Measurements from ENCODE around the gene KANSL1. TPM values are rescaled to one million over a fixed set of nuclear protein-coding genes. Genes with fewer than 3 reads are reported as not detected.
"Not testable (repeated sequence)": the region's sequence is repeated elsewhere in the genome, so short reads cannot be mapped to it uniquely, and the experiment has no call there.

KANSL1 gene, protein sequence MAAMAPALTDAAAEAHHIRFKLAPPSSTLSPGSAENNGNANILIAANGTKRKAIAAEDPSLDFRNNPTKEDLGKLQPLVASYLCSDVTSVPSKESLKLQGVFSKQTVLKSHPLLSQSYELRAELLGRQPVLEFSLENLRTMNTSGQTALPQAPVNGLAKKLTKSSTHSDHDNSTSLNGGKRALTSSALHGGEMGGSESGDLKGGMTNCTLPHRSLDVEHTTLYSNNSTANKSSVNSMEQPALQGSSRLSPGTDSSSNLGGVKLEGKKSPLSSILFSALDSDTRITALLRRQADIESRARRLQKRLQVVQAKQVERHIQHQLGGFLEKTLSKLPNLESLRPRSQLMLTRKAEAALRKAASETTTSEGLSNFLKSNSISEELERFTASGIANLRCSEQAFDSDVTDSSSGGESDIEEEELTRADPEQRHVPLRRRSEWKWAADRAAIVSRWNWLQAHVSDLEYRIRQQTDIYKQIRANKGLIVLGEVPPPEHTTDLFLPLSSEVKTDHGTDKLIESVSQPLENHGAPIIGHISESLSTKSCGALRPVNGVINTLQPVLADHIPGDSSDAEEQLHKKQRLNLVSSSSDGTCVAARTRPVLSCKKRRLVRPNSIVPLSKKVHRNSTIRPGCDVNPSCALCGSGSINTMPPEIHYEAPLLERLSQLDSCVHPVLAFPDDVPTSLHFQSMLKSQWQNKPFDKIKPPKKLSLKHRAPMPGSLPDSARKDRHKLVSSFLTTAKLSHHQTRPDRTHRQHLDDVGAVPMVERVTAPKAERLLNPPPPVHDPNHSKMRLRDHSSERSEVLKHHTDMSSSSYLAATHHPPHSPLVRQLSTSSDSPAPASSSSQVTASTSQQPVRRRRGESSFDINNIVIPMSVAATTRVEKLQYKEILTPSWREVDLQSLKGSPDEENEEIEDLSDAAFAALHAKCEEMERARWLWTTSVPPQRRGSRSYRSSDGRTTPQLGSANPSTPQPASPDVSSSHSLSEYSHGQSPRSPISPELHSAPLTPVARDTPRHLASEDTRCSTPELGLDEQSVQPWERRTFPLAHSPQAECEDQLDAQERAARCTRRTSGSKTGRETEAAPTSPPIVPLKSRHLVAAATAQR (N-terminal part only)
- total RNA-seq, result 56.2 and 64.5 TPM in 2 replicates

DNA sequence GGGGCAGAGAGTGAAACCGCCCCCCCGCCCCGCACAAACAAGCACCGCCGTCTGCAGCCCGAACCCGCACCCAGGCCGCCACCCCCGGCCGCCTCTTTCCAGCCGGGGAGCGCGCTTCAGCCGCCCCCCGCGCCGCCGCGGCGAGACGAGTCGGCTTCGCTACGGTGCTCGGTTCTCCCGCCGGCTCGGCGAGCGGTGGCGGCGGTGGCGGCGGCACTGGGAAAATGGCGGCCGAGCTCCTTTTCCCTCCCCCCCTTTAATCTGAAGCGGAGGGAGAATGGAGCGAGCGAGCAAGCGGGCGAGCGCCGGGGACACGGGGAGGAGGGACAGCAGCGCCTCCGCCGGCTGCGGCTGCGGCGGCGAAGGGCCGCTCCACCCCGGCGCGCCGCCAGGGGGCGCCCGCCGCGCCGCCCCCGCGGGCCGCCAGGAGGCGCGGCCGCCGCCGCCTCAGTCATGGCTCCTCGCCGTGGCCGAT lies at the start of gene KANSL1:
KANSL1 (minus strand) TSS at position 279 of the 475 bp plus-strand sequence. CDS start 21,286 bp downstream, outside the sequence.
- Histone ChIP-seq H3K4me3 (ENCODE audit: low read depth, low read length) (peak within 1 kb of the TSS; percentile 87), H3K36me3 (ENCODE audit: control insufficient read depth, insufficient read depth, low read length) (no peaks in the 10 kb centered on the region), H3K27me3 (ENCODE audit: control insufficient read depth, insufficient read depth, low read length) (no peaks in the 10 kb centered on the region)
- TF ChIP-seq, protein P1, sequence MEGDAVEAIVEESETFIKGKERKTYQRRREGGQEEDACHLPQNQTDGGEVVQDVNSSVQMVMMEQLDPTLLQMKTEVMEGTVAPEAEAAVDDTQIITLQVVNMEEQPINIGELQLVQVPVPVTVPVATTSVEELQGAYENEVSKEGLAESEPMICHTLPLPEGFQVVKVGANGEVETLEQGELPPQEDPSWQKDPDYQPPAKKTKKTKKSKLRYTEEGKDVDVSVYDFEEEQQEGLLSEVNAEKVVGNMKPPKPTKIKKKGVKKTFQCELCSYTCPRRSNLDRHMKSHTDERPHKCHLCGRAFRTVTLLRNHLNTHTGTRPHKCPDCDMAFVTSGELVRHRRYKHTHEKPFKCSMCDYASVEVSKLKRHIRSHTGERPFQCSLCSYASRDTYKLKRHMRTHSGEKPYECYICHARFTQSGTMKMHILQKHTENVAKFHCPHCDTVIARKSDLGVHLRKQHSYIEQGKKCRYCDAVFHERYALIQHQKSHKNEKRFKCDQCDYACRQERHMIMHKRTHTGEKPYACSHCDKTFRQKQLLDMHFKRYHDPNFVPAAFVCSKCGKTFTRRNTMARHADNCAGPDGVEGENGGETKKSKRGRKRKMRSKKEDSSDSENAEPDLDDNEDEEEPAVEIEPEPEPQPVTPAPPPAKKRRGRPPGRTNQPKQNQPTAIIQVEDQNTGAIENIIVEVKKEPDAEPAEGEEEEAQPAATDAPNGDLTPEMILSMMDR (IDR thresholded peaks at IDR 0.05; ENCODE audit: insufficient read depth, low read length, poor library complexity, severe bottlenecking), result peak; percentile 26
- DNase-seq (ENCODE audit: low read depth), result no peak

DNA sequence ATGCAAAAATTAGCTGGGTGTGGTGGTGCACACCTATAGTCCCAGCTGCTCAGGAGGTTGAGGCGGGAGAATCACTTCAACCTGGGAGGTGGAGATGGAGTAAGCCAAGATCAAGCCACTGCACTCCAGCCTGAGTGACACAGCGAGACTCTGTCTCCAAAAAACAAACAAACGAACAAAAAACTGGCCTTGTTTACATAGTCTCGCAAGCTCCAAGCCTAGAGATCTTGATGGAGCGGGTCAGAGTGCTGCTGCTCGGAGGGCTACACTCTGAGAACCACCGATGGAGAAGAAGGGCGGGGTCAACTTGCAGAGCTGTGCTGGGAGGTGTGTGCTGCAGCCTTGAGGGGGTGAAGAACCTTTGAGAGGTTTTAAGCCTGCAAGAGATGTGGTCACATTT lies 38.1 kb upstream of the KANSL1 start:
- H3K4me3 ChIP-seq (ENCODE audit: low read depth, low read length); H3K36me3 ChIP-seq (ENCODE audit: control insufficient read depth, insufficient read depth, low read length); DNase-seq (ENCODE audit: low read depth); H3K27me3 ChIP-seq (ENCODE audit: control insufficient read depth, insufficient read depth, low read length): not testable (repeated sequence)

DNA sequence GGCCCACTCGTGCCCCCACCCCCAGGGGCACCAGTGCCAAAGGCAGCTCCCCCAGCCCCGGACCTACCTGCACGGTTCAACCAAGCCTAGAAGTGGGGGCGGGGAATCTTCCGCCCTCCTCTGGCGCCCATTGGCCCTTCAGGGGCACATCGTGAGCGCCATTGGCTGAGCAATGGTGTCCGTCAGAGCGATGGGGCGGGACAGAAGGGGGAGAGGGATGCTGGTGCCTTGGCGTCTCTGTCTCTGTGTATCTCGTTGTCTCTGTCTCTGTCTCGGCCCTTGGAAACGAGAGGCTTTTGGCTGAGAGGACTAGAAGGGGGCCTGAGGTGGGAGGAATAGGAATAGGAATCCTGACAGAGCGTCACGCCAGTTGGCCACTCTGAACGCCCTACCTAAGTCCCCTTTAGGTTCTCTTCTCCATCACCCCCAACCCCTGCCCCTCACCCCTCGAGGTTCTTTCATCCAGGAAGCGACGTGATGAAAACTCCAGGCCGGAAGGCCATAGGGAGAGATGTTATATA lies 32.1 kb upstream of the KANSL1 start:
- peak overlapping the region; percentile 43 for H3K4me3 ChIP-seq (ENCODE audit: low read depth, low read length)
- DNase-seq (ENCODE audit: low read depth), result peak; percentile 47
- H3K27me3 ChIP-seq (ENCODE audit: control insufficient read depth, insufficient read depth, low read length); H3K36me3 ChIP-seq (ENCODE audit: control insufficient read depth, insufficient read depth, low read length): not testable (repeated sequence)

DNA sequence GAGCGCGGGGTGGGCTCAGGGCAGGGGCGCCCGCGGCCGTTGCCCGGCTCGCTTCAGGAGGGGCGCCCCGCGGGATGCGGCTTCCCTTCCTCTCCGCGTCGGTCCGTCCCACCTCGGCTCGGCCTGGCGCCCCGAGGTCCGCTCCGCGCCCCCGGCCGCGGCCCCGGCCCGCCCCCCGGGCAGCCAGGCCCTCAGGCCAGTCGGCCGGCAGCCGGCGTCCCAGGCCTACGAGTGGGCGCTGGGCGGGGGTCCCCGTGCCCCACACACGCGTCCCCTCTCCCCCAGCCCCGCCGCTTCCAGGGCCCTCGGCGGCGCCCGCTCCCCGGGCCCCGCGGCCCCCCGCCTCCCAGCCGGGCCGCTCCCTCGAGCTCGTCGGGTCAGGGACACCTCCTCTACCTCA lies 31.6 kb upstream of the KANSL1 start:
- DNase-seq (ENCODE audit: low read depth); H3K36me3 ChIP-seq (ENCODE audit: control insufficient read depth, insufficient read depth, low read length); H3K27me3 ChIP-seq (ENCODE audit: control insufficient read depth, insufficient read depth, low read length): not testable (repeated sequence)
- peak overlapping the region; percentile 43 for H3K4me3 ChIP-seq (ENCODE audit: low read depth, low read length)

DNA sequence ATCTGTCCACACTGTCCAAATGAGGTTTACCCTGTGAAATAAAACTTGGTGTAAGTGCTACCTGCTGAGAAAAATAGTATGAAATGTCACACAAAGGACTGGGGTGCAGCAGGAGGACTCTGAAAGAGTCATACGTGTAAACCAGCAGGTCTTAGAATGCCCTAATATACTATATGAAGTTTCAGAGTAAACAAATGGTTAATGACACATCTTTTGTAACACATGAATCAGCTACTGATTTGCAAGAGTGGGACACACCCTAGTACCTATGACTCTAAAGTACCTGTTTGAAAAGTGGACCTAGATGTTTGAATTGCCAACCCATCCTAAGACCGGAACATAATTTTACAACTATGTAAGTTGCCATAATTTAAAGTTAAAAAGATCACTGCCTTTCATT lies 29.8 kb upstream of the KANSL1 start:
- H3K4me3 ChIP-seq (ENCODE audit: low read depth, low read length); H3K27me3 ChIP-seq (ENCODE audit: control insufficient read depth, insufficient read depth, low read length); H3K36me3 ChIP-seq (ENCODE audit: control insufficient read depth, insufficient read depth, low read length); DNase-seq (ENCODE audit: low read depth): not testable (repeated sequence)

DNA sequence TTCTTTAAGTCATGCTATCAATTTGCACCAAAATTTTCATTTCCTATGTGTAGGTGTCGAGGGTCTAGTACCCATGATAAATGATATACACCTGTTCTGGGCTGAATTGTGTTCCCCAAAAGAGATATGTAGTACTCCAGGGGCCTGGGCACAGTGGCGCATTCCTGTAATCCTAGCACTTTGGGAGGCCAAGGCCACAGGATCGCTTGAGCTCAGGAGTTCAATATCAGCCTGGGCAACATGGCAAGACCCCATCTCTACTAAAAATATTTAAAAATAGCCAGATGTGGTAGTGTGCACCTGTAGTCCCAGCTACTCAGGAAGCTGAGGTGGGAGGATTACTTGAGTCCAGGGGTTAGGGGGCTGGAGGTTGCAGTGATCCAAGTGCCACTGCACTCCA lies 23.5 kb upstream of the KANSL1 start:
- TF ChIP-seq, protein P1 (IDR thresholded peaks at IDR 0.05; ENCODE audit: insufficient read depth, low read length, poor library complexity, severe bottlenecking), result no peak
- no peak for DNase-seq (ENCODE audit: low read depth)
- Histone ChIP-seq H3K27me3 (ENCODE audit: control insufficient read depth, insufficient read depth, low read length) (no peaks in the 10 kb centered on the region), H3K36me3 (ENCODE audit: control insufficient read depth, insufficient read depth, low read length) (no peaks in the 10 kb centered on the region), H3K4me3 (ENCODE audit: low read depth, low read length) (no peak overlapping the region)

DNA sequence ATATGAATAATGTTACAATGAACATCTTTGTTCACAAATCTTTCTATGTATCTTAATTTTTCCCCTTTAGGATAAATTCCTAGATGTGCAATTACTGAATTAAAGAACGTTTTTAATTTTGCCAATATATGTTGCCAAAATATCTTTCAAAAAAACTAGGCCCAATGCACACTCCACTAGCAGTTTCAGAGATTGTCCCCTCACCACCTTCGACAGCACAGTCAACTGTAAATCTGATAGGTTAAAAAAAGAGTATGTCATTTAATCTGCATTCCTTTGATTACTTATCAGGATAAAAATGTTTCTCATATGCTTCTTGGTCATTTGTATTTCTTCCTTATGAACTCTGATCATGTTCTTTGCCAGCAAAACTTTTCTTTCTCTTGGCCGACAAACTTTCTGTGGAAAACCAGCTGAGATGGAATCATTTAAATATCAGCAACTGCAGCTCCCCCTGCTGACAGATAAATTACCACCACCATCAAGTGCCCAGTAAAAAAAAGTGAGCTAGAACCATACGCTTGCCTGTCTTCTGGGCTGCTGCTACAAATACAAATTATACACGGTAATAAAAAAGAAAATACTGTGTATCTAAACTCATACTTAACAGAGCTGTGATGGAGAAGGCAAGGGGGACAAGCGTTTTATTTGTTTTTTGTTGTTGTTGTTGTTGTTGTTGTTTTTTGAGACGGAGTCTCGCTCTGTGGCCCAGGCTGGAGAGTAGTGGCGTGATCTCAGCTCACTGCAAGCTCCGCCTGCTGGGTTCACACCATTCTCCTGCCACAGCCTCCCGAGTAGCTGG lies 19.6 kb upstream of the KANSL1 start:
- TF ChIP-seq, protein P1 (IDR thresholded peaks at IDR 0.05; ENCODE audit: insufficient read depth, low read length, poor library complexity, severe bottlenecking), result peak; percentile 68
- DNase-seq (ENCODE audit: low read depth), result no peak
- H3K27me3 ChIP-seq (ENCODE audit: control insufficient read depth, insufficient read depth, low read length), result no peaks in the 10 kb centered on the region
- H3K4me3 ChIP-seq (ENCODE audit: low read depth, low read length), result no peak overlapping the region
- H3K36me3 ChIP-seq (ENCODE audit: control insufficient read depth, insufficient read depth, low read length), result no peaks in the 10 kb centered on the region
